Breast epithelium (tissue), 4 donors: ENCODE measurements around the gene KCNQ1OT1. TPM values are rescaled to one million over a fixed set of nuclear protein-coding genes. Genes with fewer than 3 reads are reported as not detected.

Source experiments
- DNase-seq, 2 donors: peaks; one replicate each; pipeline ENCODE4 v3.0.0-alpha.2; 2019; ENCODE audit warnings: low spot score in 2 of 2
- H3K27ac ChIP-seq, 2 donors: fragments of 200-600 bp; sonication (generic) in 1 of 2; one replicate each; pipeline ENCODE4 v1.5.1; 2016 to 2019; ENCODE audit warnings: mild to moderate bottlenecking in 1 of 2
- H3K27me3 ChIP-seq, 2 donors: fragments of 200-600 bp; sonication (generic) in 1 of 2; one replicate each; pipeline versions ENCODE4 v1.5.1 to v1.6.0; 2017 to 2019; ENCODE audit warnings: control low read depth in 1 of 2, mild to moderate bottlenecking in 1 of 2
- H3K36me3 ChIP-seq: fragments of 200-600 bp; one replicate; pipeline ENCODE4 v1.5.1; 2019
- H3K4me1 ChIP-seq, 2 donors: fragments of 200-600 bp; sonication (generic); one replicate each; pipeline ENCODE4 v1.5.1; 2016 to 2019; ENCODE audit warnings: control low read depth in 1 of 2
- H3K4me3 ChIP-seq, 3 donors: fragments of 200-600 bp; sonication (generic); 1 replicate in 2 of 3; 2 replicates in 1 of 3; pipeline ENCODE4 v1.5.1; 2016 to 2019; ENCODE audit warnings: mild to moderate bottlenecking in 3 of 3, moderate library complexity in 2 of 3
- H3K9me3 ChIP-seq, 2 donors: fragments of 200-600 bp; sonication (generic) in 1 of 2; one replicate each; pipeline ENCODE4 v1.5.1; 2016 to 2019; ENCODE audit warnings: control low read depth in 1 of 2
- POLR2A ChIP-seq: fragments of 450-650 bp; IDR thresholded peaks from one replicate; pipeline ENCODE4 v1.6.1; 2016; ENCODE audit warnings: antibody characterized with exemption, mild to moderate bottlenecking, moderate library complexity
- POLR2AphosphoS5 ChIP-seq, 3 donors: sonication (generic); formaldehyde crosslinking; IDR thresholded peaks; one replicate each; pipeline ENCODE4 v1.6.1; 2017; ENCODE audit warnings: antibody characterized with exemption in 3 of 3
- intact Hi-C: fragments of 100-400 bp; cut with DNase I; formaldehyde crosslinking; loops from one replicate; pipeline ENCODE4 v1.15.1; 2023; ENCODE audit warnings: low total_unique reads
- total RNA-seq, 3 donors: library from RNA; depleted of rRNA; stranded (reverse); fragments of >200 nt; gene quantifications; one replicate each; pipeline ENCODE4 v1.1.0, GENCODE V29; 2016
- TF ChIP-seq, protein P1 (sequence below), 3 donors: fragments of 450-650 bp; IDR thresholded peaks; one replicate each; pipeline ENCODE4 v1.5.1; 2016 to 2017; ENCODE audit warnings: antibody characterized with exemption in 3 of 3, mild to moderate bottlenecking in 3 of 3, moderate library complexity in 3 of 3

Gene KCNQ1OT1
- total RNA-seq, 3 donors from 2014 or later: 2.1 to 5.3 (median 3.6) TPM

DNA sequence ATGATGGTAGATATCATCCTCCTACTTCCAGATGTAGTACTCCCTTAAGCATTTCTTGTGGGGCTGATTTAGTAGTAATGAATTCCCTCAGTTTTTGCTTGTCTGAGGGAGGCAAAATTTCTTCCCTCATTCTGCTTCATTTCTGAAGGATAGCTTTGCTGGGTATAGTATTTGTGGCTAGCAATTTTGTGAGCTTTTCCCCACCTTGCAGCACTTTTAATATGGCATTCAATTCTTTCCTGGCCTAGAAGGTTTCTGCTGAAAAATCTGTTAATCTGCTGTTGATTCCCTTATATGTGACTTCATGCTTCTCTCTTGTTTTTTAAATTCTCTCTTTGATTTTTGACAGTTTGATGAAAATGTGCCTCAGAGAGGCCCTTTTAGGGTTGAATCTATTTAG is 50.4 kb downstream of the KCNQ1OT1 start:
- H3K27me3 ChIP-seq: no peaks in the 10 kb centered on the region
- no peak for TF ChIP-seq POLR2AphosphoS5 (IDR thresholded peaks at IDR 0.05)
- no peak for TF ChIP-seq POLR2A
- TF ChIP-seq, protein P1, sequence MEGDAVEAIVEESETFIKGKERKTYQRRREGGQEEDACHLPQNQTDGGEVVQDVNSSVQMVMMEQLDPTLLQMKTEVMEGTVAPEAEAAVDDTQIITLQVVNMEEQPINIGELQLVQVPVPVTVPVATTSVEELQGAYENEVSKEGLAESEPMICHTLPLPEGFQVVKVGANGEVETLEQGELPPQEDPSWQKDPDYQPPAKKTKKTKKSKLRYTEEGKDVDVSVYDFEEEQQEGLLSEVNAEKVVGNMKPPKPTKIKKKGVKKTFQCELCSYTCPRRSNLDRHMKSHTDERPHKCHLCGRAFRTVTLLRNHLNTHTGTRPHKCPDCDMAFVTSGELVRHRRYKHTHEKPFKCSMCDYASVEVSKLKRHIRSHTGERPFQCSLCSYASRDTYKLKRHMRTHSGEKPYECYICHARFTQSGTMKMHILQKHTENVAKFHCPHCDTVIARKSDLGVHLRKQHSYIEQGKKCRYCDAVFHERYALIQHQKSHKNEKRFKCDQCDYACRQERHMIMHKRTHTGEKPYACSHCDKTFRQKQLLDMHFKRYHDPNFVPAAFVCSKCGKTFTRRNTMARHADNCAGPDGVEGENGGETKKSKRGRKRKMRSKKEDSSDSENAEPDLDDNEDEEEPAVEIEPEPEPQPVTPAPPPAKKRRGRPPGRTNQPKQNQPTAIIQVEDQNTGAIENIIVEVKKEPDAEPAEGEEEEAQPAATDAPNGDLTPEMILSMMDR (IDR thresholded peaks at IDR 0.05): no peak
- H3K4me3 ChIP-seq: no peak overlapping the region
- peaks cover 52 to 56% of the 10 kb centered on the region in 2 donors for H3K9me3 ChIP-seq
- H3K36me3 ChIP-seq: no peaks in the 10 kb centered on the region
- no peaks in the 10 kb centered on the region for H3K4me1 ChIP-seq
- H3K27ac ChIP-seq: no peak overlapping the region
- no peak for DNase-seq
- intact Hi-C loops: no loop called here

DNA sequence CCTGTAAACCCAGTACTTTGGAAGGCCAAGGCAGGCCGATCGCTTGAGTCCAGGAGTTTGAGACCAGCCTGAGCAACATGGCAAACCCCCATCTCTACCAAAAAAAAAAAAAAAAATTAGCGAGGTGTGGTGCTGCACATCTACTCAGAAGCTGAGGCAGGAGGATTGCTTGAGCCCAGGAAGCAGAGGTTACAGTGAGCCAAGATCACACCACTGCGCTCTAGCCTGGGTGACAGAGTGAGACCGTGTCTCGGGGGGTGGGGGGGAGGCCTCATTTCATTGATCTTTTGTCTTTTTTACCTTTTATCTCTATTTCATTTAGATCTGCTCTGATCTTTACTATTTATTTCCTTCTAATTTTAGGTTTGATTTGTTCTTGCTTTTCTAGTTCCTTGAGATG is 51.8 kb downstream of the KCNQ1OT1 start:
- Histone ChIP-seq H3K27ac (no peak overlapping the region), H3K27me3 (no peaks in the 10 kb centered on the region), H3K4me1 (no peaks in the 10 kb centered on the region), H3K4me3 (no peak overlapping the region), H3K9me3 (peaks cover 50 to 68% of the 10 kb centered on the region in 2 donors), H3K36me3 (no peaks in the 10 kb centered on the region)
- no peak for DNase-seq
- intact Hi-C loops: no loop called here
- TF ChIP-seq, protein P1 (IDR thresholded peaks at IDR 0.05): no peak
- TF ChIP-seq POLR2A: no peak

DNA sequence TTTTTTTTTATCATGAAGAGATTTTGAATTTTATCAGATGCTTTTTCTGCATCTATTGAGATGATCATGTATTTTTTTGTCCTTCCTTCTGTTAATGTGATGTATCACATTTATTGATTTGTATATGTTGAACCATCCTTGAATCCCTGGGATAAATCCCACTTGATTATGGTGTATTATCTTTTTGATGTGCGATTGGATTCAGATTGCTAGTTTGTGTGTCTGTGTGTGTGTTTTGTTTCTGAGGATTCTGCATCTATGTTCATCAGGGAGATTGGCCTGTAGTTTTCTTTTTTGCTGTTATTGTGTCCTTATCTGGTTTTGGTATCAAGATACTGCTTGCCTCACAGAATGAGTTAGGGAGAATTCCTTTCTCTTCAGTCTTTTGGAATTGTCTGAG is 52.6 kb downstream of the KCNQ1OT1 start:
- Histone ChIP-seq H3K9me3 (peaks cover 49 to 76% of the 10 kb centered on the region in 2 donors), H3K27ac (no peak overlapping the region), H3K27me3 (no peaks in the 10 kb centered on the region), H3K4me1 (no peaks in the 10 kb centered on the region), H3K4me3 (no peak overlapping the region), H3K36me3 (no peaks in the 10 kb centered on the region)
- intact Hi-C loops: no loop called here
- TF ChIP-seq POLR2AphosphoS5 (IDR thresholded peaks at IDR 0.05) (no peak), POLR2A (no peak)
- TF ChIP-seq, protein P1 (IDR thresholded peaks at IDR 0.05): no peak
- DNase-seq: no peak

DNA sequence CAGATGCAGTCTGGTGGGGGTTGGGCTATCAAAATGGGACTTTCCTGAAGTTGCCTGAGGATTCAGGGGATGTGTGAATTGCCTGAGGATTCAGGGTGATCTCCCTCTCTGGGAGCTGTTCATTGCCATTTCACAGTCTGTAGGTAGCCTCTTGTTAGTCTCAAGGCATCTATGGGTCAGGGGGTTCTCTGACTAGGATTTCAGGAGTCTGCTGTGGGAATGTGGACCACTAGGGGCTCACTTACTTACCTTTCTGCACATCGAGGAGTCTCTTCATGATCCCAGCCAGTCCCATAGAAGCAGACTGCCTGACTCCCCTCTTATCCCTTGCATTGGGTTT is 54.0 kb downstream of the KCNQ1OT1 start:
- H3K36me3 ChIP-seq: no peaks in the 10 kb centered on the region
- no peak overlapping the region for H3K4me3 ChIP-seq
- intact Hi-C loops: no loop called here
- TF ChIP-seq POLR2AphosphoS5 (IDR thresholded peaks at IDR 0.05) (no peak), POLR2A (no peak)
- TF ChIP-seq, protein P1 (IDR thresholded peaks at IDR 0.05): no peak
- no peak overlapping the region for H3K27ac ChIP-seq
- H3K27me3 ChIP-seq: no peaks in the 10 kb centered on the region
- peaks cover 39 to 78% of the 10 kb centered on the region in 2 donors for H3K9me3 ChIP-seq
- no peaks in the 10 kb centered on the region for H3K4me1 ChIP-seq
- no peak for DNase-seq

DNA sequence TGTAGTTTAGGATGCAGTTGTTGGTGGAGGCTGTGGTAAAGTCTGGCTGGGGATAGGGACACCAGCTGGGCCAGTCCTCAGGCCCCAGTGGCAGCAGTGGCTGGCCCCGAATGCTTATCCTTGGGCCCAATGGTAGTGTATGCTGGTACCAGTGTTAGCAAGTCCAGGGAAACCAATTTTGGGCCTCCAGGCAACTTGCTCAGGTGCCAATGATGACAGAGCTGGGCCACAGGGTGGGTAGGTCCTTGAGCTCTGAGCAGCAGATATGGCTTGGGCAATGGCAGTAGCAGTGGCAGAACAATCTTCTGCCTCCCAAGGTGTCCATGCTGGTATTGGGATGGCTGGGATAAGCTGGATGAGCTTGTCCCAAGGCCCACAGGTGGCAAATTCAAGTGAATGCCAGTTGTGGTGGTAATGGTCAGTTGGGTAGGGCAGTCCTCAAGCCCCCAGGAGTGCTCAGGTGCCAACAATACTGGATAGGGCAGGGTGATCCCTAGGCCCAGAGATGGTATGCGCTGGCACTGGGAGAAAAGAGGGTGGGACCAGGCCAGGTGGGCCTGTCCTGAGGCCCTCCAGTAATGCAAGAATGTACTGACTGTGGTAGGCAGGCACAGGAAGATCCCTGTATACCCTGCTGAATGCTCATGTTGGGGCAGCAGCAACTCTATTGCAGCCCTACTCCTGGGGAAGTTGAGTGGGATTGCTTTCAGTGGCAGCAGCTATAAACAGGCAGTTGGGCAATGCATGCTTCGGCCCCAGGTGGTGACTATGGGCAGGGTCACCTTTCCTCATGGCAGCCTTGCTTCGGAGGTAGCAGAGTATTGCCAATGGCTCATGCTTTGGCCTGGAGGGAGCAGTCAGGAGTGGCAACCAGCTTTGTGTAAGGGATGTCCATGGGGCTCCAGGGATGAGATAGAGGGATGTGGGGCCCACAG is 54.7 kb downstream of the KCNQ1OT1 start:
- H3K4me3 ChIP-seq: no peak overlapping the region
- no peaks in the 10 kb centered on the region for H3K4me1 ChIP-seq
- no peak for TF ChIP-seq POLR2AphosphoS5 (IDR thresholded peaks at IDR 0.05)
- no peak for TF ChIP-seq POLR2A
- DNase-seq: no peak
- H3K27ac ChIP-seq: no peak overlapping the region
- no peaks in the 10 kb centered on the region for H3K36me3 ChIP-seq
- no peaks in the 10 kb centered on the region for H3K27me3 ChIP-seq
- intact Hi-C loops: no loop called here
- peaks cover 37 to 78% of the 10 kb centered on the region in 2 donors for H3K9me3 ChIP-seq
